Natural killer cell treated with Interleukin-12 subunit alpha and Interleukin-12 subunit beta and Interleukin-15 and Interleukin-18, amount 100 ng/mL, for 72 hours (primary cell): ENCODE results near the gene EIF4G1. TPM values are rescaled to one million over a fixed set of nuclear protein-coding genes. Genes with fewer than 3 reads are reported as not detected.

Experiments
- ATAC-seq, 2 donors: fragments of 150-1000 bp; cut with Tn5 transposase in 1 of 2; sonication (Bioruptor Pico), chemical (Tn5 transposase) in 1 of 2; 2 replicates each; pipeline ENCODE4 v1.10.0; 2021
- DNase-seq: peaks from one replicate; pipeline ENCODE4 v3.0.0; 2022; ENCODE audit warnings: low spot score
- H3K27ac Mint-ChIP-seq, 2 donors: 1 replicate in 1 of 2; 2 replicates in 1 of 2; pipeline ENCODE4 v1.8.0; 2022; ENCODE audit warnings: mixed read lengths in 2 of 2, mild to moderate bottlenecking in 1 of 2, moderate library complexity in 1 of 2
- H3K27me3 Mint-ChIP-seq, 2 donors: 1 replicate in 1 of 2; 2 replicates in 1 of 2; pipeline ENCODE4 v1.8.0; 2022; ENCODE audit warnings: mixed read lengths in 2 of 2
- H3K36me3 Mint-ChIP-seq: one replicate; pipeline ENCODE4 v1.8.0; 2022; ENCODE audit warnings: mixed read lengths
- H3K4me1 Mint-ChIP-seq, 2 donors: 1 replicate in 1 of 2; 2 replicates in 1 of 2; pipeline ENCODE4 v1.8.0; 2022; ENCODE audit warnings: low read depth in 2 of 2, mixed read lengths in 2 of 2, mild to moderate bottlenecking in 1 of 2
- H3K4me3 Mint-ChIP-seq: one replicate; pipeline ENCODE4 v1.8.0; 2022; ENCODE audit warnings: mixed read lengths
- H3K9me3 Mint-ChIP-seq: 2 replicates; pipeline ENCODE4 v1.8.0; 2022; ENCODE audit warnings: mixed read lengths
- total RNA-seq, 2 donors: library from RNA; stranded (reverse); gene quantifications; one replicate each; pipeline ENCODE4 v1.2.3, GENCODE V29; 2022

EIF4G1 gene
- total RNA-seq, 2 donors from 2014 or later = 535 to 855 TPM

DNA sequence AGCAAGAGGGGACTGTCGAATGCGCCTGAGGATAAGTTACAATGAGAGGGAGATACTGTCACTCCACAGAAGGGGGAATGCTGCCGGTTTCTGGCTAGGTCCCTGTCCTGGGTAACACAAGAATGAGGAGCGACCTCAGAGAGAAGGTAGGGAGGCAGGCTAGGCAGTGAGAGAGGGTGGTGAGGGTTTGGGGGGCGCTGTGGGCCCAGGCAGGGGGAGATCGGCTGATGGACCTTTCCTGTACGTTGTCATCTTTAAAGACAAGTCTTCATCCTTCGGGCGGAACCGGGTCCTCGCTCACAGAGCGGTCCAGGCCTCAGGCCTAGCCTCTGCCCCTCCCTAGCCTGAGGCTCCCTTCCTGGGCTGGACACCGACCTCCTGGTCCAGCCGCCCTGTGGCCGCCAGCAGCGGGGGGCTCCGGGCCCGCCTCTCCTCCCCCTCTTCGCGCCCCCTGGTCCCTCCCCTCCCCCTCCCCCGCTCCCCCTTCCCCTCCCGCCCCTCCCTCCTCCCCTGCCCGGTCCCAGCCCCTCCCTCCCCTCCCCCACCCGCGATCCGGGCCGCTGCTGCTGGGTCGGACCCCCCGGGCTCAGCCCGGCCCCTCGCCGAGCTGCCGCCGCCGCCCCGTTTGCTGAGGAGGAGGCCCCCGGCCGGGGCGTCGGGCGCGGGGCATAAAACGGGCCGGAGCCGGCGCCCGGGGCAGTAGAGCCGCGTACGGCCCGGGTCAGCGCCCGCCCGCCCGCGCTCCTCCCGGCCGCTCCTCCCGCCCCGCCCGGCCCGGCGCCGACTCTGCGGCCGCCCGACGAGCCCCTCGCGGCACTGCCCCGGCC is 65.2 kb downstream of the EIF4G1 start, which contains the start of gene CHRD:
Gene CHRD, plus strand, starts transcription at position 697 of the 827 bp plus-strand sequence. CDS start 265 bp downstream, outside the sequence.
- Mint-ChIP-seq H3K4me3 (peak within 1 kb of the TSS; percentile 66), H3K4me1 (peaks cover 0 to 12% of the 10 kb centered on the region in 2 donors), H3K27ac (no peak within 1 kb of the TSS), H3K9me3 (no peaks in the 10 kb centered on the region), H3K36me3 (no peaks in the 10 kb centered on the region), H3K27me3 (peaks cover 46 to 51% of the 10 kb centered on the region in 2 donors)
- ATAC-seq (no peak), DNase-seq (no peak)

DNA sequence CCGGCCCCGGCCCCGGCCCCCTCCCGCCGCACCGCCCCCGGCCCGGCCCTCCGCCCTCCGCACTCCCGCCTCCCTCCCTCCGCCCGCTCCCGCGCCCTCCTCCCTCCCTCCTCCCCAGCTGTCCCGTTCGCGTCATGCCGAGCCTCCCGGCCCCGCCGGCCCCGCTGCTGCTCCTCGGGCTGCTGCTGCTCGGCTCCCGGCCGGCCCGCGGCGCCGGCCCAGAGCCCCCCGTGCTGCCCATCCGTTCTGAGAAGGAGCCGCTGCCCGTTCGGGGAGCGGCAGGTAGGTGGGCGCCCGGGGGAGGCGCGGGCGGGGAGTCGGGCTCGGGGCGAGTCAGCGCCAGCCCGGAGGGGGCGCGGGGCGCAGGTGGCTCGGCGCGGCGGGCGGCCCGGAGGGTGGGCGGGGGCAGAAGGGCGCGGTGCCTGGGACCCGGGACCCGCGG is 65.8 kb downstream of the EIF4G1 start:
- peak; percentile 17 to 48 for ATAC-seq
- H3K4me3 Mint-ChIP-seq = no peak overlapping the region
- H3K27ac Mint-ChIP-seq = no peak overlapping the region
- no peaks in the 10 kb centered on the region for H3K36me3 Mint-ChIP-seq
- peaks cover 44 to 52% of the 10 kb centered on the region in 2 donors for H3K27me3 Mint-ChIP-seq
- peaks cover 0 to 12% of the 10 kb centered on the region in 2 donors for H3K4me1 Mint-ChIP-seq
- DNase-seq = no peak
- H3K9me3 Mint-ChIP-seq = no peaks in the 10 kb centered on the region

DNA sequence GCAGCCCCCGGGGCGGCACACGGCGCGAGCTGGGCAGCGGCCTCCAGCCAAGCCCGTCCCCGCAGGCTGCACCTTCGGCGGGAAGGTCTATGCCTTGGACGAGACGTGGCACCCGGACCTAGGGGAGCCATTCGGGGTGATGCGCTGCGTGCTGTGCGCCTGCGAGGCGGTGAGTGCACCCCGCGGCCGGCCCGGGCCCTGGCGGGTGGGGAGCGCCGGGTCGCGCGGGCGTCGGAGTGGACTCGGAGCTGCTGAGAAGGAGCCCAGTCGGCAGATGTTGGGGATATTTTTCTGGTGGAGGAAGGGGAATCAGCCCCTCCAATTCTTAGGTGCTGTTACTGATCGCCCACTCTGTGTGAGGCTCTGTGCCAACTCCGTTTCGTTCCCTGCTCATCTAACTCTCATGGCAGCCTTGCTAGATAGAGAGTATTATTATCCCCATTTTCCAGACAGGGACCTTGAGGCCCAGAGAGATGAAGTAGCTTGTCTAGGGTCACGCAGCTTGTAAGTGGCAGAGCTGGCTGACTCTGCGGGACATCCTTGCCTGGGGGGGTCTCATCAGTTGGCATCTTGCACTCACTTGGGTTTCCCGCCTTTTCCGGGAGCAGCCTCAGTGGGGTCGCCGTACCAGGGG is 66.3 kb downstream of the EIF4G1 start:
- DNase-seq = no peak
- Mint-ChIP-seq H3K4me3 (peak overlapping the region; percentile 50), H3K4me1 (peaks cover 0 to 12% of the 10 kb centered on the region in 2 donors)

DNA sequence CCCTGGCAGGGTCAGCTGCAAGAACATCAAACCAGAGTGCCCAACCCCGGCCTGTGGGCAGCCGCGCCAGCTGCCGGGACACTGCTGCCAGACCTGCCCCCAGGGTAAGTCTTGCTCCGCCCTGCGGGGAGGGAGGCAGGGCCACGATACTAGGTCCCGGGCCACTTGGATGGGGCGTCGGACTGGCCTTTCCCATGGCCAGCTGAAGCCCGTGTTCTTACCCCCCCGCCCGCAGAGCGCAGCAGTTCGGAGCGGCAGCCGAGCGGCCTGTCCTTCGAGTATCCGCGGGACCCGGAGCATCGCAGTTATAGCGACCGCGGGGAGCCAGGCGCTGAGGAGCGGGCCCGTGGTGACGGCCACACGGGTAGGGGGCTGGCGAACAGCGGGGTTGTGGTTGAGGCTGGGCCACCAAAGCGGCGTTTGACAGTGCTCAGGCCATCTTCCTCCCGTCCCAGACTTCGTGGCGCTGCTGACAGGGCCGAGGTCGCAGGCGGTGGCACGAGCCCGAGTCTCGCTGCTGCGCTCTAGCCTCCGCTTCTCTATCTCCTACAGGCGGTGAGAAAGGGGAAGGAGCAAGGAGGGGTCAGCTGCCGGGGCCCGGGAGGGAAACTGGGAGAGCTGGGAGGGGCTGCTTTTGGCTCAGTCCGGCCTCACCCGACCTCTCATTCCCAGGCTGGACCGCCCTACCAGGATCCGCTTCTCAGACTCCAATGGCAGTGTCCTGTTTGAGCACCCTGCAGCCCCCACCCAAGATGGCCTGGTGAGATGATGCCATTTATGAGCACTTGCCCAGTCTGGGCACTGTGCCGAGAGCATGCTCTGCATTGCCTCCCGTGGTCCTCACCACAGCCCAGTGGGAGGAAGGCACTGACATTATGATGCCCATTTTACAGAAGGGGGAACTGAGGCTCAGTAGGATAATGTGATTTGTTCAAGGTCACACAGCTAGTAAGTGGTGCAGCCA is 67.1 kb downstream of the EIF4G1 start:
- Mint-ChIP-seq H3K4me3 (no peak overlapping the region), H3K36me3 (no peaks in the 10 kb centered on the region), H3K27me3 (peaks cover 30 to 41% of the 10 kb centered on the region in 2 donors), H3K9me3 (no peaks in the 10 kb centered on the region), H3K4me1 (peaks cover 0 to 12% of the 10 kb centered on the region in 2 donors), H3K27ac (no peak overlapping the region)
- DNase-seq (no peak), ATAC-seq (no peak)

More for the DNA sequence above, 66.3 kb downstream of the EIF4G1 start:
- Mint-ChIP-seq H3K27ac (no peak overlapping the region), H3K36me3 (no peaks in the 10 kb centered on the region), H3K9me3 (no peaks in the 10 kb centered on the region), H3K27me3 (peaks cover 38 to 47% of the 10 kb centered on the region in 2 donors)
- peak; percentile 2 to 44 for ATAC-seq

DNA sequence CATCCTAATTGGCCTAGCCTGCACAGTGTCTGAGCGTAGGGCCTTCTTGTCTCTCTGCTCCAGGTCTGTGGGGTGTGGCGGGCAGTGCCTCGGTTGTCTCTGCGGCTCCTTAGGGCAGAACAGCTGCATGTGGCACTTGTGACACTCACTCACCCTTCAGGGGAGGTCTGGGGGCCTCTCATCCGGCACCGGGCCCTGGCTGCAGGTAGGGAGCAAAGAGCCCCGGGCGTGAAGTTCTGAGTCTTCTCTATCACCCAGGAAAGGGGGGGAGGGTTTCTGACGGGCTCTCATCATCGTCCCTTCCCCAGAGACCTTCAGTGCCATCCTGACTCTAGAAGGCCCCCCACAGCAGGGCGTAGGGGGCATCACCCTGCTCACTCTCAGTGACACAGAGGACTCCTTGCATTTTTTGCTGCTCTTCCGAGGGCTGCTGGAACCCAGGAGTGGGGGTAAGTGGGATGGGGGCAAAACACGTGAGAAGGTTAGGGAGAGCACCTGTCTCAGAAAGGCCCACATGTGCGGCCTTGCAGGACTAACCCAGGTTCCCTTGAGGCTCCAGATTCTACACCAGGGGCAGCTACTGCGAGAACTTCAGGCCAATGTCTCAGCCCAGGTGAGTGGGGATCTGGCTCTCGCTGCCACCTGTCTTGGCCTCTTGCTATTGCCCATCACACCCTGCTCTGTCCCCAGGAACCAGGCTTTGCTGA is 68.1 kb downstream of the EIF4G1 start:
- peaks cover 0 to 11% of the 10 kb centered on the region in 2 donors for H3K4me1 Mint-ChIP-seq
- H3K9me3 Mint-ChIP-seq = no peaks in the 10 kb centered on the region
- ATAC-seq = no peak
- H3K27me3 Mint-ChIP-seq = peaks cover 21 to 34% of the 10 kb centered on the region in 2 donors
- DNase-seq = no peak
- no peak overlapping the region for H3K4me3 Mint-ChIP-seq
- no peak overlapping the region for H3K27ac Mint-ChIP-seq
- H3K36me3 Mint-ChIP-seq = no peaks in the 10 kb centered on the region

DNA sequence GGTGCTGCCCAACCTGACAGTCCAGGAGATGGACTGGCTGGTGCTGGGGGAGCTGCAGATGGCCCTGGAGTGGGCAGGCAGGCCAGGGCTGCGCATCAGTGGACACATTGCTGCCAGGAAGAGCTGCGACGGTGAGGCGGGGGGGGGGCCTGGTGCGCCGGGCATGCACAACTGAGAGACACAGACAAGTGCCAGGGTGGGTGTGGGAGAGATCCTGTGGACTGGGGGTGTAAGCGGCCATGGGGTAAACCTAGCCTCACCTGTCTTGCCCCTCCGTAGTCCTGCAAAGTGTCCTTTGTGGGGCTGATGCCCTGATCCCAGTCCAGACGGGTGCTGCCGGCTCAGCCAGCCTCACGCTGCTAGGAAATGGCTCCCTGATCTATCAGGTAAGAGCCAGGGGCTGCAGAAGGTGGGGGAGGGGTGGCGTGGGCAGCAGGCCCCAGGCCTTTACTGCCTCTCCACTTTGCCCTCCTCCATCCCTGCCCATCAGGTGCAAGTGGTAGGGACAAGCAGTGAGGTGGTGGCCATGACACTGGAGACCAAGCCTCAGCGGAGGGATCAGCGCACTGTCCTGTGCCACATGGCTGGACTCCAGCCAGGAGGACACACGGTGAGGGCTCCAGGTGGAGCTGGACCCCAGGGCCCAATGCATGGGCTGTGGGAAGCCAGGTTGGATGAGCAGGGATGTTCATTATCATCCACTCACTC is 68.8 kb downstream of the EIF4G1 start:
- no peaks in the 10 kb centered on the region for H3K9me3 Mint-ChIP-seq
- no peak for ATAC-seq
- peaks cover 0 to 8% of the 10 kb centered on the region in 2 donors for H3K4me1 Mint-ChIP-seq
- H3K4me3 Mint-ChIP-seq = no peak overlapping the region
- no peak for DNase-seq
- no peaks in the 10 kb centered on the region for H3K36me3 Mint-ChIP-seq
- H3K27me3 Mint-ChIP-seq = peaks cover 14 to 30% of the 10 kb centered on the region in 2 donors
- H3K27ac Mint-ChIP-seq = no peak overlapping the region

DNA sequence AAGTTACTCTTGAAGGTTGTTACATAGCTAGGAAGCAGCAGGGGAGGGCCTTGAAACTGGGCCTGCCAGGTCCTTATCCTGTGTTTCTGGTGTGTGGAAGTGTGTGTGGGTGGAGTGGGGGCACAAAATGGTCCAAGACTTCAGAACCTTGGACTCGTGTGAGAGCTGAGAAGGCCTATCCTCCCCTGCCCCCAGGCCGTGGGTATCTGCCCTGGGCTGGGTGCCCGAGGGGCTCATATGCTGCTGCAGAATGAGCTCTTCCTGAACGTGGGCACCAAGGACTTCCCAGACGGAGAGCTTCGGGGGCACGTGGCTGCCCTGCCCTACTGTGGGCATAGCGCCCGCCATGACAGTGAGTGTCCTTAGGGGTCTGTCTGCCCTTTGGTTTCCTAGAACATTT is 69.9 kb downstream of the EIF4G1 start:
- peaks cover 0 to 4% of the 10 kb centered on the region in 2 donors for H3K4me1 Mint-ChIP-seq
- no peak overlapping the region for H3K4me3 Mint-ChIP-seq
- ATAC-seq = no peak
- H3K36me3 Mint-ChIP-seq = no peaks in the 10 kb centered on the region
- peaks cover 2 to 21% of the 10 kb centered on the region in 2 donors for H3K27me3 Mint-ChIP-seq
- no peak for DNase-seq
- no peak overlapping the region for H3K27ac Mint-ChIP-seq
- no peaks in the 10 kb centered on the region for H3K9me3 Mint-ChIP-seq

Other genes with a start within 250 kb of the EIF4G1 start
- not detected for gene HTR3E, start 217.5 kb upstream of the EIF4G1 start, total RNA-seq
- gene EIF2B5, start 179.2 kb upstream of the EIF4G1 start, total RNA-seq = 10 to 100 TPM; 63.0 to 91.9 TPM
- gene DVL3, start 159.2 kb upstream of the EIF4G1 start, total RNA-seq = 10 to 100 TPM; 52.3 to 60.3 TPM
- 100 to 1,000 TPM; 190 to 242 TPM for gene AP2M1, start 139.8 kb upstream of the EIF4G1 start, total RNA-seq
- 100 to 1,000 TPM; 102 to 144 TPM for gene ABCF3, start 128.4 kb upstream of the EIF4G1 start, total RNA-seq
- not detected for gene VWA5B2, start 85.0 kb upstream of the EIF4G1 start, total RNA-seq
- 10 to 100 TPM; 52.2 to 80.2 TPM for gene ALG3, start 65.6 kb upstream of the EIF4G1 start, total RNA-seq
- gene EEF1AKMT4, start 64.9 kb upstream of the EIF4G1 start, total RNA-seq = 10 to 100 TPM; 11.9 to 16.8 TPM
- 1 to 10 TPM in 1 of 2 donors, under 1 TPM in 1; 0.53 to 1.2 TPM for gene CAMK2N2, start 53.1 kb upstream of the EIF4G1 start, total RNA-seq
- not detected for gene ECE2, start 38.6 kb upstream of the EIF4G1 start, total RNA-seq
- 100 to 1,000 TPM; 285 to 328 TPM for gene PSMD2, start 15.4 kb upstream of the EIF4G1 start, total RNA-seq
- gene FAM131A, start 23.0 kb downstream of the EIF4G1 start, total RNA-seq = 1 to 10 TPM; 3.2 to 5.8 TPM
- 10 to 100 TPM in 1 of 2 donors, 1 to 10 TPM in 1; 6.5 to 10.5 TPM for gene CLCN2, start 47.0 kb downstream of the EIF4G1 start, total RNA-seq
- gene POLR2H, start 47.1 kb downstream of the EIF4G1 start, total RNA-seq = 100 to 1,000 TPM; 111 to 142 TPM
- gene THPO, start 63.6 kb downstream of the EIF4G1 start, total RNA-seq = not detected
- not detected for gene CHRD, start 65.4 kb downstream of the EIF4G1 start, total RNA-seq
- not detected for gene EPHB3, start 247.2 kb downstream of the EIF4G1 start, total RNA-seq